Ramos (cell line): ENCODE results near the gene GXYLT1.
"Not testable (repeated sequence)": the region's sequence is repeated elsewhere in the genome, so short reads cannot be mapped to it uniquely, and the experiment has no call there.

Experiments used
- in situ Hi-C: fragments of 300-500 bp; cut with MboI; formaldehyde crosslinking; loops from one replicate; pipeline ENCODE4 v1.14.3; 2022; ENCODE audit warnings: low sequenced_read_pairs; ENCODE audit not compliant: unreplicated experiment

Gene GXYLT1

GRCh38 chr12:42104087-42104486 is 40.6 kb downstream of the GXYLT1 start:
- in situ Hi-C loops, result no loop called here

- in situ Hi-C loops, result no loop called here
Measured at GRCh38 chr12:42103155-42103554, 41.5 kb downstream of the GXYLT1 start.

GRCh38 chr12:42102720-42103119 is 42.0 kb downstream of the GXYLT1 start:
- in situ Hi-C loops, result no loop called here

- in situ Hi-C loops, result no loop called here
Measured at GRCh38 chr12:42099433-42099832, 45.2 kb downstream of the GXYLT1 start.

GRCh38 chr12:42097971-42098370 is 46.7 kb downstream of the GXYLT1 start:
- in situ Hi-C loops, result no loop called here

GRCh38 chr12:42094277-42094676 is 50.4 kb downstream of the GXYLT1 start:
- in situ Hi-C loops, result no loop called here

- in situ Hi-C loops, result no loop called here
Measured at GRCh38 chr12:42091769-42092168, 52.9 kb downstream of the GXYLT1 start.

- in situ Hi-C loops, result no loop called here
Measured at GRCh38 chr12:42090899-42091298, 53.8 kb downstream of the GXYLT1 start.

- in situ Hi-C loops, result no loop called here
Measured at GRCh38 chr12:42086031-42086430, 58.6 kb downstream of the GXYLT1 start.

- in situ Hi-C loops, result no loop called here
Measured at GRCh38 chr12:42085594-42085993, 59.1 kb downstream of the GXYLT1 start.

GRCh38 chr12:42084522-42084921 is 60.2 kb downstream of the GXYLT1 start:
- in situ Hi-C loops, result no loop called here

- in situ Hi-C loops, result no loop called here
Measured at GRCh38 chr12:42076976-42077375, 67.7 kb downstream of the GXYLT1 start.

- in situ Hi-C loops, result no loop called here
Measured at GRCh38 chr12:42070036-42070435, 74.6 kb downstream of the GXYLT1 start.

GRCh38 chr12:42059127-42059526 is 85.5 kb downstream of the GXYLT1 start:
- in situ Hi-C loops, result no loop called here

- in situ Hi-C loops, result no loop called here
Measured at GRCh38 chr12:42056130-42056529, 88.5 kb downstream of the GXYLT1 start.

GRCh38 chr12:42053456-42053855 is 91.2 kb downstream of the GXYLT1 start:
- in situ Hi-C loops, result no loop called here

- in situ Hi-C loops, result not testable (repeated sequence)
Measured at GRCh38 chr12:42048980-42049379, 95.7 kb downstream of the GXYLT1 start.

- in situ Hi-C loops, result no loop called here
Measured at GRCh38 chr12:42039577-42039976, 105.1 kb downstream of the GXYLT1 start.

- in situ Hi-C loops, result no loop called here
Measured at GRCh38 chr12:42039176-42039575, 105.5 kb downstream of the GXYLT1 start.

- in situ Hi-C loops, result no loop called here
Measured at GRCh38 chr12:42031847-42032564, 112.7 kb downstream of the GXYLT1 start.
